ENCODE results near the gene ERBB4. TPM values are rescaled to one million over a fixed set of nuclear protein-coding genes. Genes with fewer than 3 reads are reported as not detected.

Gene ERBB4
- polyA plus RNA-seq, 3 donors: 0.07 to 0.25 (median 0.11) TPM

GRCh38 chr2:211709389-211709788 is 829.2 kb downstream of the ERBB4 start:
- H3K27ac ChIP-seq (ENCODE audit: low read depth, low read length): no peak overlapping the region
- WGBS, 3 donors: 17 to 43% (median 23%) methylated on average over 1 of the region's 1 CpG

GRCh38 chr2:211692689-211693088 is 845.9 kb downstream of the ERBB4 start:
- 73 to 79% (median 76%) methylated on average over 2 of the region's 2 CpGs for WGBS, 3 donors
- no peak overlapping the region for H3K27ac ChIP-seq (ENCODE audit: low read depth, low read length)

GRCh38 chr2:211690736-211691135 is 847.9 kb downstream of the ERBB4 start:
- WGBS, 3 donors: 42 to 62% (median 58%) methylated on average over 1 of the region's 1 CpG
- no peak overlapping the region for H3K27ac ChIP-seq (ENCODE audit: low read depth, low read length)

DNA sequence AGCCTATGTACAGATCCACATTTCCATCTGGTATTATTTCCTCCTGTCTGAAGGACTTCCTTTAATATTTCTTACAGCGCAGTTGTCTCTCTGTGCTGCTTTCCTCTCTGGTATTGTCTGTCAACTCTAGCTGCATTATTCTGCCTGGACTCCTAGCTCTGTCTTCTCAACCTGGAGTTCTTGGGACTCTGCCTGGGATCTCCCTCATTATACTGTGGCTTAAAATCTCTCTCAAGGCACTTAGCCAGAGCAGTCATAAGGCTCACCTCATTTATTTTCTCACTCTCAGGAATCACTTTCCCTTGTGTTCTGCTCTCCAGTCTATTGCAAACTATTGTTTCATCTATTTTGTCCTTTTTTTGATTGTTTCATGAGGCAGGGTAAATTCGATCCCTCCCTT is 850.4 kb downstream of the ERBB4 start:
- WGBS, 3 donors: 58 to 77% (median 62%) methylated on average over 2 of the region's 2 CpGs
- H3K27ac ChIP-seq (ENCODE audit: low read depth, low read length): no peak overlapping the region

DNA sequence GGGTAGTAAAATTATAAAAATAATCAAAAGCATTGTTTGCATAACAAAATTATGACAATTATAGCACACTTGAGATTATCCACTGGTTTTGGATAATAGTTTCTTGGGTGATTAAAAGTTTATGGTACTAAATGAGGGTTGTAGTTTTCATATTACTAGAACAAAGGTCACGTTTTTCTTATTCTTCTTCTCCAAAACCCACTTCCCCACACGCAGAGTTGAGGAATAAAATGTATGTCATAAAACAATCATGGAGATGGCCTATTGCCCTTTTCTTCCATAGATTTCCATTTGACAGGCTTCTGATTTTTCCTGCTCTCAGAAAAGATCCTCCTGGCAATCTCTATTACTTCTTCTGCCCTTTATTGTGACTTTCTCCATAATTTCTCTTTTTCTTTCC is 863.9 kb downstream of the ERBB4 start:
- H3K27ac ChIP-seq (ENCODE audit: low read depth, low read length): no peak overlapping the region
- 43 to 74% (median 70%) methylated on average over 2 of the region's 2 CpGs for WGBS, 3 donors

GRCh38 chr2:211673133-211673905 is 865.3 kb downstream of the ERBB4 start:
- WGBS, 3 donors: 56 to 81% (median 57%) methylated on average over 3 of the region's 3 CpGs
- H3K27ac ChIP-seq (ENCODE audit: low read depth, low read length): no peak overlapping the region

GRCh38 chr2:211671977-211672376 is 866.6 kb downstream of the ERBB4 start:
- 59 to 70% (median 67%) methylated on average over 1 of the region's 1 CpG for WGBS, 3 donors
- H3K27ac ChIP-seq (ENCODE audit: low read depth, low read length): no peak overlapping the region

- no peak overlapping the region for H3K27ac ChIP-seq (ENCODE audit: low read depth, low read length)
- WGBS, 3 donors: 66 to 81% (median 67%) methylated on average over 2 of the region's 2 CpGs
These were observed 873.3 kb downstream of the ERBB4 start for GRCh38 chr2:211665299-211665698.

DNA sequence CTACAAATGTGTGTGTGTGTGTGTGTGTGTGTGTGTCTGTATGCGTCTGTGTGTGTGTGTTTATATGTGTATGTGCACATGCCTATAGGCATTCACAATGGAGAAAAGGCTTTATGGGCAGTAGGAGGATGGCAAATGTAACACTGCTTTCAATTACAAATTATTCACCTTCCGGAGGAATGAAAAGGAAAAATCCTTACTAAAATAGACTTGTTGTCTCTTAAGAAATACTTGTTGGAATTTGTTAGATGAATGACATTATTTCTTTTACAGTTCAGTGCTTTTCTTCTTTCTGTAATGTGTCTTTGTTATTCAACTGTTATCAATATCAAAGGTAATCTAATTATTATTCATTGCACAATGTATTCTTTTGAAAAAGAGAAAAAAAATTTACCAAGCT is 874.3 kb downstream of the ERBB4 start:
- WGBS, 3 donors: 73 to 85% (median 84%) methylated on average over 2 of the region's 2 CpGs
- H3K27ac ChIP-seq (ENCODE audit: low read depth, low read length): no peak overlapping the region

DNA sequence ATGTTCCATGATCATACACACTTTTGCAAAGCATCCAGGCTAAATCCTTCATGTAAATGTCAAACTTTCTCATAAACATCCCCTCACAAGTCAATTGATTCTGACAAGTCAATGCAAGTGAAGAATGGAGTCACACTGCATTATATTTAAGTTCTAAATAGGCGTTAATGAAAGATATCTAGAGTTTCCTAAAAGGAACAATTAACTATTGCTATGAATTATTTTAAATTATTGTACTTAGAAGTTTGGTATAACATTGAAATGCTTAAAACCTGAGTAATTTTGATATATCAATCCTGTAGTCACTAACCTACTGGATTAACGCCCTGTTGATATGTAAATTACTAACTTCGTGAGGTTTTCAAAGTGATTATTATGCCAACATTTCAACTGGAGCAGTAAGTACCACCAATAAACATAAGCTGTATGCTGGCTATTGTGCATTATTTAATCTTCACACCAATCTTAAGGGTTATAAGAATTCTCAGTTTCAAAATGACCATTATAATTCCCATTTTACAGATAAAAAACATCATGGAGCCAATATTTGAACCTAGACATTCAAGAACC is 884.3 kb downstream of the ERBB4 start:
- no peak overlapping the region for H3K27ac ChIP-seq (ENCODE audit: low read depth, low read length)
- WGBS, 3 donors: 83 to 87% (median 85%) methylated on average over 3 of the region's 3 CpGs

DNA sequence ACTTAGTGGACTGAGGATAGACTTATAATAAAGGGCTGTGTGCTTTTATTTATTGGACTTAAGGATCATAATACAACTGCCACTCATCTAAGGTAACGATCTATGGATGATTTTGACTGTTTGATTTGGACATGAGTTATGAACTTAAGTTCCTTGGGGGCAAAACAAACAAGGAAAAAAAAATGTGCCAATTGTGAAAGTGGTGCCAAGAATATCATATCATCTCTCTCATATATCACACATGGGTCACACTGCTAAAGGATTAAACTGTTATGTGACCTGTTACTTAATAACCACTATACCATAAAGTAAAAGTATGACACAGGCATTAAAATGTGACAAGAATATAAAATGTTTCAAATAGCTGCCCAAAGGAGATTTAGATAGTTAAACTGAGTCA is 886.3 kb downstream of the ERBB4 start:
- H3K27ac ChIP-seq (ENCODE audit: low read depth, low read length): no peak overlapping the region
- WGBS, 3 donors: 42 to 80% (median 79%) methylated on average over 1 of the region's 1 CpG

GRCh38 chr2:211649331-211649730 is 889.3 kb downstream of the ERBB4 start:
- H3K27ac ChIP-seq (ENCODE audit: low read depth, low read length): no peak overlapping the region
- 76 to 81% (median 77%) methylated on average over 2 of the region's 2 CpGs for WGBS, 3 donors

GRCh38 chr2:211631503-211631902 is 907.1 kb downstream of the ERBB4 start:
- no peak overlapping the region for H3K27ac ChIP-seq (ENCODE audit: low read depth, low read length)
- WGBS, 3 donors: 37 to 57% (median 38%) methylated on average over 1 of the region's 1 CpG

DNA sequence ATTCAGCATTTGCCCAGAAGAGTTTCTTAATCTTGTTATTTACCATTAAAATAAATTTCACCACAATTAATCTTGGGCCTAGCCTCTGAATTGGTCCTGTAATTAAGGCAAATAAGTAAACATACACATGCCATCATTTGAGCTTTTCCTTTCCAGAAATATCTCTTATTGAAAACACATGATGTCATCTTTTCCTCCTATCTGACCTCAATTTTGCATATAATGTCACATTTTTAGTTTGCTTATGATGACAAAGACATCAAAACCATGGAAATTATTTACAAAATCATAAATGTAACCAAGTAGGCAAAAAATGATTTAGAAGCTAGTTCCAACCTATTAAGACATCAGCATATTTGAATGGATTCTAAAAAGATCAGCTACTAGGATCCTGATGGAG is 915.5 kb downstream of the ERBB4 start:
- H3K27ac ChIP-seq (ENCODE audit: low read depth, low read length): no peak overlapping the region

DNA sequence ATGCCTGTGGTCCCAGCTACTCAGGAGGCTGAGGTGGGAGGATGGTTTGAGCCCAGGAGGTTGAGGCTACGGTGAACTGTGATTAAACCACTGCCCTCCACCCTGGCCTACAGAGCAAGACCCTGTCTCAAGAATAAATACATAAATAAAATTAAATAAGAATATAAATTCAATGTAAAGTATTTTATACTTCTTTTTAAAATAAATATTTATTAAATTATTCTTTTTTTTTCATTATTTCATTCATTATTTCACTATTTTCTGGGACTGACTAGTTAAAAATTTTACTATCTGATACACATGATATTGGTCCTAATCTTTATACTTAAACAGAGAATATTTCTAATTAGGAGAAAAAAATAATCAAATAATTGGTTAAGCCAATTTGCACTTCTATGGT is 917.6 kb downstream of the ERBB4 start:
- 73 to 93% (median 88%) methylated on average over 1 of the region's 1 CpG for WGBS, 3 donors
- H3K27ac ChIP-seq (ENCODE audit: low read depth, low read length): no peak overlapping the region

GRCh38 chr2:211617803-211618202 is 920.8 kb downstream of the ERBB4 start:
- 87 to 93% (median 87%) methylated on average over 2 of the region's 2 CpGs for WGBS, 3 donors
- H3K27ac ChIP-seq (ENCODE audit: low read depth, low read length): no peak overlapping the region

DNA sequence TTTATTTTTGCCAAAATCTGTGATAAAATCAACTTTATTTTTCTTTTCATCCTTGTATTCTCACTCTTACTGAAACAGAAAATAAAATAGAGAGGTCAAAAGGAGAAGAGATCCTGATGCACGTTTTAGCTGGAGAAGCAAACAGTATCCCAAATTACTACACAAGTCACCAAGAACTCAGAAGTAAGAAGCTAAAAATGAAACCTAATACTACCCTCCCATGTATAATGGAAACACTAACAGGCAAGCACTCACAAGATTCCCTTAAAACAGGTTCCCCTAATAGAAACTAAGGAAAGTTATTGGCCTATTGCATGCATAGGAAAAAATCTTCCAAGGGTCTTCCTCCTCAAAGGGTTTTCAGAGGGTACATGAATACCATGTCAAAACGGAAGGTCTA is 927.0 kb downstream of the ERBB4 start:
- no peak overlapping the region for H3K27ac ChIP-seq (ENCODE audit: low read depth, low read length)

GRCh38 chr2:211611061-211611518 is 927.5 kb downstream of the ERBB4 start:
- WGBS, 3 donors: 82 to 89% (median 89%) methylated on average over 6 of the region's 6 CpGs
- no peak overlapping the region for H3K27ac ChIP-seq (ENCODE audit: low read depth, low read length)

More for the DNA sequence above, 927.0 kb downstream of the ERBB4 start:
- 70 to 79% (median 73%) methylated on average over 2 of the region's 2 CpGs for WGBS, 3 donors

DNA sequence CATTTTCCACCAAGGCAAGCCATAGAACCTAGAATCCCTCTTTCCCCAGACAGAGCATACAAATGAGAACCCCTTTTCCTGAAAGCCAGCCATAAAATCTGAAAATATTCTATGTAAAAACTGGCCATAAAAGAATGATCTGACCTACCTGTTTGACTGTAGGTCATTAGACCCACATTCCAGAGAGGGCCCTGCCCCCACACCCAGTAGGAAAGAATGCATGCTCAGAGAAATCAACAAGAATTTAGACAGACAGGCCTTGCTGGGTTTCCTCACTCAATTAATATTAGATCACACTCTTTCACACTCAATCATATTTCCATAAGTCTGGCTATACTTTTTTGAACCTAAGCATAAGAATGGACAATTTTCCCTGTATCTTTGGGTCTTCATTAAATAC is 929.5 kb downstream of the ERBB4 start:
- H3K27ac ChIP-seq (ENCODE audit: low read depth, low read length): no peak overlapping the region

DNA sequence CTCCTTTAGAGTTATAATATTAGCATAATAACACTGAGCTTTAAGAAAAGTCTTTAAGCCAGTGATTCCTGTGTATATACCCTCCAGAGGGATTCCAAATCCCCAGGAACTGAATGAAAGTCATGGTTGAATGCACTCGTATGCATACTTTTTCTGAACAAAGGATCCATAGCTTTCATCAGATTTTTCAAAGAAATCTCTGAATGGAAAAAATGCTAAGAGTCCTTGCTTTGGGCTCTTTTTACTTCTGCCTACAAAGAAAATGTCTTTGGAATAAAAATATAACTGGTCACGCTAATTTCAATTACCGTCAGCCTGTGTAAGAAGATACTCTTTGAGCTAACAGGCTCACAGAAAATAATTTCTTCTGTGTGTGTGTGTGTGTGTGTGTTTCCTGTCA is 939.5 kb downstream of the ERBB4 start:
- no peak overlapping the region for H3K27ac ChIP-seq (ENCODE audit: low read depth, low read length)
- WGBS, 3 donors: 67 to 85% (median 80%) methylated on average over 3 of the region's 3 CpGs

All from adipose tissue (tissue), 3 donors.